Measurements from ENCODE around the gene PILRB. TPM values are rescaled to one million over a fixed set of nuclear protein-coding genes. Genes with fewer than 3 reads are reported as not detected.

The PILRB gene
- total and polyA plus RNA-seq, 2 of the 13 experiments (the other 11 are each of a cell fraction or from before 2014, with no cell fraction given): 16.6 to 33.8 TPM

GRCh38 chr7:100335566-100336466 lies 22.1 kb upstream of the PILRB start (continued):
- peak; percentile 78; the same call in 1 of the 2 replicates for TF ChIP-seq ZNF564 (CRISPR knock-in tag; IDR thresholded peaks at IDR 0.05)
- TF ChIP-seq TSC22D2 (CRISPR knock-in tag; IDR thresholded peaks at IDR 0.05; ENCODE audit: borderline replicate concordance): peak; percentile 27; the same call in 1 of the 2 replicates
- TF ChIP-seq ZBTB21 (CRISPR knock-in tag; IDR thresholded peaks at IDR 0.05): peak; percentile 50; the same call in 1 of the 2 replicates
- TF ChIP-seq NKX3-1 (CRISPR knock-in tag; IDR thresholded peaks at IDR 0.05): peak; percentile 68
- peak; percentile 75 for TF ChIP-seq PATZ1 (CRISPR knock-in tag; IDR thresholded peaks at IDR 0.05)
- peak; percentile 91 for TF ChIP-seq ZNF501 (CRISPR knock-in tag; IDR thresholded peaks at IDR 0.05)
- TF ChIP-seq MXD1 (CRISPR knock-in tag; IDR thresholded peaks at IDR 0.05): peak; percentile 75; the same call in 1 of the 2 replicates
- peak; percentile 60 for TF ChIP-seq RBM39 (IDR thresholded peaks at IDR 0.05; ENCODE audit: low read depth, low read length, poor library complexity, severe bottlenecking)
- TF ChIP-seq KLF6 (CRISPR knock-in tag; IDR thresholded peaks at IDR 0.05): peak; percentile 61; the same call in 1 of the 2 replicates
- TF ChIP-seq ZNF34 (CRISPR knock-in tag; IDR thresholded peaks at IDR 0.05; ENCODE audit: borderline replicate concordance): 0 out of 2 replicates have a peak, but pooled peaks have one; percentile 33
- TF ChIP-seq ZNF605 (CRISPR knock-in tag; IDR thresholded peaks at IDR 0.05): peak; percentile 77
- TF ChIP-seq SP2 (CRISPR knock-in tag; IDR thresholded peaks at IDR 0.05): peak; percentile 82
- TF ChIP-seq ZNF333 (CRISPR knock-in tag; IDR thresholded peaks at IDR 0.05; ENCODE audit: borderline replicate concordance): peak; percentile 75; the same call in 1 of the 2 replicates
- peak; percentile 96 for TF ChIP-seq ZNF362 (CRISPR knock-in tag; IDR thresholded peaks at IDR 0.05; ENCODE audit: borderline replicate concordance)
- TF ChIP-seq ZSCAN12 (CRISPR knock-in tag; IDR thresholded peaks at IDR 0.05): 0 out of 2 replicates have a peak, but pooled peaks have one; percentile 71
- peak; percentile 87 for TF ChIP-seq DRAP1 (CRISPR knock-in tag; IDR thresholded peaks at IDR 0.05)
- TF ChIP-seq PAX8 (CRISPR knock-in tag; IDR thresholded peaks at IDR 0.05; ENCODE audit: borderline replicate concordance): peak; percentile 64; the same call in 1 of the 2 replicates
- peak; percentile 41; the same call in 1 of the 2 replicates for TF ChIP-seq ZNF770 (CRISPR knock-in tag; IDR thresholded peaks at IDR 0.05)
- TF ChIP-seq ATF7-NPFF (CRISPR knock-in tag; IDR thresholded peaks at IDR 0.05; ENCODE audit: low read depth): peak; percentile 79
- TF ChIP-seq GMEB1 (CRISPR knock-in tag; IDR thresholded peaks at IDR 0.05; ENCODE audit: borderline replicate concordance): peak; percentile 70
